B cell (primary cell): ENCODE data around the gene PRDX2. TPM values are rescaled to one million over a fixed set of nuclear protein-coding genes. Genes with fewer than 3 reads are reported as not detected.
A peak's percentile ranks its signal among the peaks of the same experiment; 100 is the strongest.

Experiments
- ATAC-seq: fragments of 200-7000 bp; cut with Tn5 transposase; one replicate; pipeline ENCODE4 v1.10.0; 2021; ENCODE audit warnings: low read depth, mild to moderate bottlenecking, moderate number of reproducible peaks, moderate library complexity
- CTCF ChIA-PET: fragments of 350-600 bp; sonication (Branson Sonifier 250); formaldehyde crosslinking; loops from one replicate; lab custom pipeline; 2021; ENCODE audit warnings: antibody characterized with exemption, inconsistent platforms; lab: Charles Lee
- POLR2A ChIA-PET: fragments of 350-600 bp; sonication (Branson Sonifier 250); formaldehyde crosslinking; loops from one replicate; lab custom pipeline; 2021; ENCODE audit warnings: antibody characterized with exemption; lab: Charles Lee
- DNase-seq: peaks from one replicate; pipeline ENCODE4 v3.0.0; 2013
- H2AFZ ChIP-seq: 2 replicates; pipeline ENCODE4 v1.6.1; 2012; ENCODE audit warnings: mild to moderate bottlenecking, low read depth, low read length; ENCODE audit not compliant: insufficient read depth, poor library complexity, severe bottlenecking
- H3K27ac ChIP-seq, 2 donors: 1 replicate in 1 of 2; 2 replicates in 1 of 2; pipeline ENCODE4 v1.5.1; 2012 to 2013; ENCODE audit warnings: low read length in 2 of 2, mild to moderate bottlenecking in 2 of 2, moderate library complexity in 1 of 2
- H3K27me3 ChIP-seq, 4 experiments: fragments of 200-600 bp in 1 of 4; sonication (generic) in 1 of 4; replicated peaks in 1 of 4; 1 replicate in 2 of 4; 2 replicates in 2 of 4; pipeline versions ENCODE4 v1.6.1 to v1.7.0; 2013 to 2016; ENCODE audit warnings: low read length in 3 of 4, mild to moderate bottlenecking in 2 of 4, mixed read lengths in 1 of 4, moderate library complexity in 1 of 4; ENCODE audit not compliant: insufficient read depth in 4 of 4, control insufficient read depth in 3 of 4; ENCODE audit errors: control extremely low read depth in 1 of 4
- H3K36me3 ChIP-seq, 2 experiments: replicated peaks in 1 of 2; 1 replicate in 1 of 2; 2 replicates in 1 of 2; pipeline versions ENCODE4 v1.6.1 to v1.7.1; 2013; ENCODE audit warnings: low read length in 1 of 2; ENCODE audit not compliant: insufficient read depth in 2 of 2, control insufficient read depth in 1 of 2; ENCODE audit errors: control extremely low read depth in 1 of 2, extremely low read depth in 1 of 2
- H3K4me1 ChIP-seq, 2 donors: fragments of 200-600 bp in 1 of 2; sonication (generic) in 1 of 2; 1 replicate in 1 of 2; 2 replicates in 1 of 2; pipeline versions ENCODE4 v1.5.1 to v1.6.1; 2013 to 2017; ENCODE audit warnings: low read length in 2 of 2; ENCODE audit not compliant: control insufficient read depth in 2 of 2, insufficient read depth in 2 of 2
- H3K4me2 ChIP-seq: replicated peaks from 2 replicates; pipeline ENCODE3; 2012; ENCODE audit warnings: mild to moderate bottlenecking, low read depth, low read length; ENCODE audit not compliant: poor library complexity, severe bottlenecking
- H3K4me3 ChIP-seq, 5 experiments: fragments of 200-600 bp in 1 of 5; sonication (generic) in 1 of 5; 1 replicate in 3 of 5; 2 replicates in 2 of 5; pipeline versions ENCODE4 v1.5.1 to v1.7.0; 2011 to 2016; ENCODE audit warnings: low read length in 4 of 5, mild to moderate bottlenecking in 4 of 5, low read depth in 2 of 5, control low read depth in 1 of 5, moderate library complexity in 1 of 5; ENCODE audit not compliant: insufficient read depth in 1 of 5; ENCODE audit errors: control extremely low read depth in 1 of 5, extremely low read depth in 1 of 5
- H3K79me2 ChIP-seq: fragments of 200-600 bp; sonication (generic); one replicate; pipeline ENCODE4 v1.6.0; 2016; ENCODE audit warnings: low read length; ENCODE audit not compliant: control insufficient read depth, insufficient read depth
- H3K9ac ChIP-seq: fragments of 200-600 bp; sonication (generic); 2 replicates; pipeline ENCODE4 v1.6.1; 2017; ENCODE audit warnings: mild to moderate bottlenecking, low read length, moderate library complexity
- H3K9me3 ChIP-seq, 3 donors: one replicate each; pipeline versions ENCODE4 v1.6.1 to v1.7.1; 2013; ENCODE audit warnings: low read length in 2 of 3; ENCODE audit not compliant: control insufficient read depth in 2 of 3, insufficient read depth in 1 of 3; ENCODE audit errors: control extremely low read depth in 1 of 3
- H4K20me1 ChIP-seq: 2 replicates; pipeline ENCODE4 v1.6.0; 2012; ENCODE audit warnings: mild to moderate bottlenecking, low read length; ENCODE audit not compliant: insufficient read depth, control insufficient read depth, poor library complexity, severe bottlenecking
- H3K27ac Mint-ChIP-seq: one replicate; pipeline ENCODE4 v1.8.0; 2021; ENCODE audit warnings: mixed read lengths
- H3K27me3 Mint-ChIP-seq: one replicate; pipeline ENCODE4 v1.8.0; 2021; ENCODE audit warnings: mixed read lengths
- H3K4me1 Mint-ChIP-seq: one replicate; pipeline ENCODE4 v1.8.0; 2021; ENCODE audit warnings: mixed read lengths
- H3K4me3 Mint-ChIP-seq: one replicate; pipeline ENCODE4 v1.8.0; 2021; ENCODE audit warnings: mixed read lengths
- H3K9me3 Mint-ChIP-seq: one replicate; pipeline ENCODE4 v1.8.0; 2022; ENCODE audit warnings: mixed read lengths; ENCODE audit not compliant: insufficient read depth
- CTCF ChIP-seq: fragments of 200-600 bp; IDR thresholded peaks from one replicate; pipeline ENCODE4 v1.8.0; 2022; ENCODE audit warnings: antibody characterized with exemption, mild to moderate bottlenecking
- EZH2 ChIP-seq: IDR thresholded peaks from 2 replicates; pipeline ENCODE4 v1.6.1; 2012; ENCODE audit warnings: borderline replicate concordance, low read depth, mild to moderate bottlenecking, moderate library complexity, low read length; ENCODE audit not compliant: insufficient read depth, poor library complexity, severe bottlenecking
- WGBS: methylation state at CpG from one replicate; pipeline ENCODE4 v1.1.5; 2013; ENCODE audit warnings: missing lambda C conversion rate; ENCODE audit not compliant: insufficient coverage; 5-methylcytosine and 5-hydroxymethylcytosine counted together
- intact Hi-C: fragments of 100-400 bp; cut with micrococcal nuclease; formaldehyde crosslinking; loops from one replicate; pipeline ENCODE4 v1.10.0; 2022
- polyA plus RNA-seq: library from polyadenylated mRNA; depleted of rRNA; stranded (reverse); fragments of >200 nt; gene quantifications from 2 replicates; pipeline ENCODE4 v1.2.3, GENCODE V29; 2012
- total RNA-seq, 2 donors: library from RNA; stranded (reverse); fragments of 120-200 nt in 1 of 2; gene quantifications; 1 replicate in 1 of 2; 2 replicates in 1 of 2; pipeline versions ENCODE4 v1.2.3 to v1.2.4, GENCODE V29; 2013 to 2022

The PRDX2 gene
- total and polyA plus RNA-seq, 2 donors (not counting 1 experiment from before 2014, with no cell fraction given), result 45.5 to 66.1 TPM

DNA sequence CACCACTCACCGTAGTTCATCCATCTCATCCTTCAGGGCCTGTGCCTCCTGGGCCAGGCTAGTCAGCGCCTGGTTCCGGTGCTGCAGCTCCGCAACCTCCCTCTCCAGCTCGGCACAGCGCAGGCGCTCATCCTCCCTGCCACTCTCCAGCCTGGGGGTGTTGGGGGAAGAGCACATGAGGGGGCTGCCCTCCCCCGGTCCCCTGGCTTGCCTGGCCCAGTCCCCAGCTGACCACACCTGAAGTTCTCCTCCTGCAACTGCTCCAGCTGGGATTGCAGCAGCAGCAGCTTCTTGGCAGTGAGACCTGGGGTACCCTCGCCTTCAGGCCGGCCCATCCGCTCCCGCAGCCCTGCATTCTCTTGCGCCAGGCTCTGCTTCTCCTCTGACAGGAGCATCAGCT lies 30.7 kb downstream of the PRDX2 start:
- ATAC-seq (no peak), DNase-seq (no peak)
- peaks cover 19% of the 10 kb centered on the region for H3K4me1 Mint-ChIP-seq
- Histone ChIP-seq H3K27me3 (no peaks in the 10 kb centered on the region), H3K4me3 (no peak overlapping the region), H3K79me2 (no peaks in the 10 kb centered on the region), H3K4me2 (no peak overlapping the region), H4K20me1 (no peaks in the 10 kb centered on the region), H3K4me1 (peaks cover 9 to 12% of the 10 kb centered on the region in 2 donors), H3K36me3 (no peaks in the 10 kb centered on the region), H3K9ac (no peak overlapping the region), H3K9me3 (no peaks in the 10 kb centered on the region), H2AFZ (no peak overlapping the region), H3K27ac (no peak overlapping the region)
- POLR2A ChIA-PET, result interaction anchor here (0.6 to 1.5 kb wide), 4 partner anchors 22 to 77 kb away, joined by 3 to 9 read pairs (median 4); no protein-coding TSS in a partner anchor
- WGBS, result 98% methylated on average over 7 of the region's 13 CpGs
- no peak for TF ChIP-seq EZH2
- TF ChIP-seq CTCF, result no peak
- no peak overlapping the region for H3K4me3 Mint-ChIP-seq
- H3K9me3 Mint-ChIP-seq, result no peaks in the 10 kb centered on the region
- H3K27me3 Mint-ChIP-seq, result no peaks in the 10 kb centered on the region
- intact Hi-C loops, result no loop called here
- CTCF ChIA-PET, result interaction anchor here (0.6 to 27.9 kb wide), 4 partner anchors 11 to 78 kb away, joined by 3 to 1147 read pairs (median 178); partner anchors contain the start of genes JUNB, PRDX2, RNASEH2A and THSD8
- no peak overlapping the region for H3K27ac Mint-ChIP-seq

GRCh38 chr19:12769689-12770088 lies 31.9 kb downstream of the PRDX2 start:
- no peak overlapping the region for H3K27ac Mint-ChIP-seq
- Histone ChIP-seq H3K27ac (no peak overlapping the region), H4K20me1 (no peaks in the 10 kb centered on the region), H2AFZ (no peak overlapping the region), H3K79me2 (no peaks in the 10 kb centered on the region), H3K4me3 (no peak overlapping the region), H3K9me3 (no peaks in the 10 kb centered on the region), H3K4me1 (peaks cover 6 to 10% of the 10 kb centered on the region in 2 donors), H3K9ac (no peak overlapping the region), H3K4me2 (peak overlapping the region; percentile 44), H3K36me3 (peaks cover 0 to under 1% of the 10 kb centered on the region in 2 experiments), H3K27me3 (no peaks in the 10 kb centered on the region)
- DNase-seq (peak; percentile 70), ATAC-seq (peak; percentile 92)
- ChIA-PET CTCF (interaction anchor here (7.2 to 27.9 kb wide), 3 partner anchors 7 to 79 kb away, joined by 64 to 1147 read pairs (median 353); partner anchors contain the start of genes HOOK2, JUNB, PRDX2 and RNASEH2A), POLR2A (interaction anchor here (1.5 kb wide), 1 partner anchor 23 kb away, joined by 9 read pairs; no protein-coding TSS in a partner anchor)
- H3K9me3 Mint-ChIP-seq, result no peaks in the 10 kb centered on the region
- TF ChIP-seq CTCF (no peak), EZH2 (no peak)
- H3K27me3 Mint-ChIP-seq, result no peaks in the 10 kb centered on the region
- H3K4me3 Mint-ChIP-seq, result peak overlapping the region; percentile 55
- peaks cover 16% of the 10 kb centered on the region for H3K4me1 Mint-ChIP-seq
- intact Hi-C loops, result no loop called here
- WGBS, result 72% methylated on average over 36 of the region's 37 CpGs
